ENCODE results near the gene CHPF. TPM values are rescaled to one million over a fixed set of nuclear protein-coding genes. Genes with fewer than 3 reads are reported as not detected.

CHPF gene
- total and polyA plus RNA-seq, 7 donors: 8.4 to 14.2 (median 12.6) TPM

GRCh38 chr2:219560037-219560892 is 16.7 kb upstream of the CHPF start:
- DNase-seq (peak in 1 of 2 donors; percentile 32), ATAC-seq (peak in 1 of 4 donors; percentile 60)
- peak; percentile 60 for TF ChIP-seq CTCF (IDR thresholded peaks at IDR 0.05)
- Histone ChIP-seq H3K27me3 (ENCODE audit: insufficient read depth in 3 of 3, low read length in 2 of 3) (no peaks in the 10 kb centered on the region), H3K4me3 (no peak overlapping the region), H3K4me1 (no peaks in the 10 kb centered on the region), H3K9me3 (no peaks in the 10 kb centered on the region), H3K36me3 (ENCODE audit: insufficient read depth in 1 of 2, low read depth in 1 of 2) (peaks cover 0 to 91% of the 10 kb centered on the region in 2 donors), H3K27ac (no peak overlapping the region)
- WGBS, 3 donors: 40 to 44% (median 41%) methylated on average over 8 of the region's 8 CpGs
- intact Hi-C loops (cut with DNase I): no loop called here

- no peak for TF ChIP-seq CTCF (IDR thresholded peaks at IDR 0.05)
- intact Hi-C loops (cut with DNase I): no loop called here
- no peak overlapping the region for H3K27ac ChIP-seq
- no peak overlapping the region for H3K4me3 ChIP-seq
- WGBS, 3 donors: 91 to 95% (median 91%) methylated on average over 20 of the region's 20 CpGs
- no peaks in the 10 kb centered on the region for H3K9me3 ChIP-seq
- no peaks in the 10 kb centered on the region for H3K4me1 ChIP-seq
- H3K27me3 ChIP-seq (ENCODE audit: insufficient read depth in 3 of 3, low read length in 2 of 3): no peaks in the 10 kb centered on the region
- no peak for ATAC-seq
- H3K36me3 ChIP-seq (ENCODE audit: insufficient read depth in 1 of 2, low read depth in 1 of 2): peaks cover 0 to 82% of the 10 kb centered on the region in 2 donors
- peak in 1 of 2 donors; percentile 36 for DNase-seq
These were observed 15.7 kb upstream of the CHPF start for GRCh38 chr2:219559156-219559915.

- ATAC-seq: no peak
- peaks cover 0 to 70% of the 10 kb centered on the region in 2 donors for H3K36me3 ChIP-seq (ENCODE audit: insufficient read depth in 1 of 2, low read depth in 1 of 2)
- no peaks in the 10 kb centered on the region for H3K27me3 ChIP-seq (ENCODE audit: insufficient read depth in 3 of 3, low read length in 2 of 3)
- TF ChIP-seq CTCF (IDR thresholded peaks at IDR 0.05): no peak
- H3K4me1 ChIP-seq: peaks cover 2% of the 10 kb centered on the region
- WGBS, 3 donors: 91 to 92% (median 92%) methylated on average over 19 to 25 of the region's 25 CpGs
- H3K27ac ChIP-seq: no peak overlapping the region
- no peak overlapping the region for H3K4me3 ChIP-seq
- peak in 1 of 2 donors; percentile 45 for DNase-seq
- intact Hi-C loops (cut with DNase I): no loop called here
- H3K9me3 ChIP-seq: no peaks in the 10 kb centered on the region
These were observed 14.5 kb upstream of the CHPF start for GRCh38 chr2:219557791-219558785.

- no peaks in the 10 kb centered on the region for H3K9me3 ChIP-seq
- no peaks in the 10 kb centered on the region for H3K27me3 ChIP-seq (ENCODE audit: insufficient read depth in 3 of 3, low read length in 2 of 3)
- DNase-seq (no peak), ATAC-seq (no peak)
- peaks cover 0 to 62% of the 10 kb centered on the region in 2 donors for H3K36me3 ChIP-seq (ENCODE audit: insufficient read depth in 1 of 2, low read depth in 1 of 2)
- intact Hi-C loops (cut with DNase I): no loop called here
- no peak overlapping the region for H3K4me3 ChIP-seq
- no peak for TF ChIP-seq CTCF (IDR thresholded peaks at IDR 0.05)
- WGBS, 3 donors: 90 to 93% (median 92%) methylated on average over 14 to 21 of the region's 21 CpGs
- H3K4me1 ChIP-seq: peaks cover 7% of the 10 kb centered on the region
- H3K27ac ChIP-seq: no peak overlapping the region
These were observed 13.7 kb upstream of the CHPF start for GRCh38 chr2:219557320-219557719.
